GM18508 (cell line): ENCODE measurements around the gene FN3KRP.

Experiments
- ATAC-seq: cut with Tn5 transposase; IDR thresholded peaks from one replicate; pipeline ENCODE4 v1.9.1; 2021; ENCODE audit warnings: moderate number of reproducible peaks; ENCODE audit not compliant: insufficient read depth, unreplicated experiment

FN3KRP gene

GRCh38 chr17:82716203-82717010 is at the start of gene FN3KRP:
TSS of gene FN3KRP (plus strand) at chr17:82716706. CDS start at chr17:82716756, 50 bp downstream.
- no peak for ATAC-seq

GRCh38 chr17:82666931-82667667 is 49.4 kb upstream of the FN3KRP start:
- no peak for ATAC-seq

- ATAC-seq = no peak
Measured at GRCh38 chr17:82667668-82668000, 48.9 kb upstream of the FN3KRP start.

- ATAC-seq = no peak
Measured at GRCh38 chr17:82668024-82668630, 48.4 kb upstream of the FN3KRP start.

- no peak for ATAC-seq
Measured at GRCh38 chr17:82668631-82669099, 47.8 kb upstream of the FN3KRP start.

- ATAC-seq = no peak
Measured at GRCh38 chr17:82670661-82671450, 45.6 kb upstream of the FN3KRP start.

- ATAC-seq = no peak
Measured at GRCh38 chr17:82674656-82675475, 41.6 kb upstream of the FN3KRP start.

- ATAC-seq = no peak
Measured at GRCh38 chr17:82675476-82676245, 40.8 kb upstream of the FN3KRP start.

- no peak for ATAC-seq
Measured at GRCh38 chr17:82677353-82677925, 39.1 kb upstream of the FN3KRP start.

GRCh38 chr17:82678265-82678891 is 38.1 kb upstream of the FN3KRP start:
- ATAC-seq = no peak

GRCh38 chr17:82679586-82680465 is 36.7 kb upstream of the FN3KRP start:
- no peak for ATAC-seq

- no peak for ATAC-seq
Measured at GRCh38 chr17:82681547-82681946, 35.0 kb upstream of the FN3KRP start.

GRCh38 chr17:82683534-82683933 is 33.0 kb upstream of the FN3KRP start:
- no peak for ATAC-seq

- ATAC-seq = no peak
Measured at GRCh38 chr17:82684228-82684841, 32.2 kb upstream of the FN3KRP start.

GRCh38 chr17:82685291-82685690 is 31.2 kb upstream of the FN3KRP start:
- ATAC-seq = no peak
